Measurements from ENCODE around the gene BCL11A.
A peak's percentile ranks its signal among the peaks of the same experiment; 100 is the strongest.

The BCL11A gene

DNA sequence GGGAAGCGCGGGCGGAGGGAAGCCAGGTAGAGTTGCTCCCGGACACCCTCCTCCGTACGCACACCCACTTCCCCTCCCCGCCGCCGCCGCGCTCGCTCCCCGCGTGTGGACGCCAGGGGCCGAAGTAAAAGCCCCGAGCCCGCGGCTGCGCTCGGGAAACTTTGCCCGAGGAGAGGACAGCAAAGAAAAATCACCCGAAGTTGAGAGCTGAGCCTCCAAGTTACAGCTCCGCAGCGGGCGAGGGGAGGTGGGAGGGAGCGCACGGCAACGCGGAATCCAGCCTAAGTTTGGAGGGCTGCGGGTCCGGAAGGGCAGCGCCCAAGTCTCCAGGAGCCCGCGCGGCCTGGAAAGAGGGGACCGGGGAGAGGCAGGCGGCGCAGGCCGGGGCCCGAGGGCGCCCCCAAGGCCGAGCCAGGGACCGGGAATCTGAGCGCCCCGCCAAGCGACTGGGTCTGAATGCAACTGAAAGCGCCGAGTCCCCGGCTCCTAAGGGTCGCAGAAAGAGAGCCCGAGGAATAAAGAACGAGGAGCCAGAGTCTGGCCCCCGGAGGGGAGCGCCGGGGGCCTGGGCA, 706 bp upstream of the BCL11A start:
- H3K4me2 ChIP-seq = peak overlapping the region; percentile 76
- H3K36me3 ChIP-seq (ENCODE audit: insufficient read depth) = no peaks in the 10 kb centered on the region
- peaks cover 12% of the 10 kb centered on the region; the same call in 1 of the 2 replicates for H3K27me3 ChIP-seq (ENCODE audit: insufficient read depth, low read depth)
- H2AFZ ChIP-seq (ENCODE audit: low read depth) = peak overlapping the region; percentile 84
- peak overlapping the region; percentile 94 for H3K9ac ChIP-seq
- H3K27ac ChIP-seq = peak overlapping the region; percentile 62
- peaks cover 10% of the 10 kb centered on the region for H3K4me1 ChIP-seq (ENCODE audit: low read depth, poor library complexity, severe bottlenecking)
- no peaks in the 10 kb centered on the region for H4K20me1 ChIP-seq (ENCODE audit: insufficient read depth)
- no peak overlapping the region for H3K4me3 ChIP-seq (IDR thresholded peaks at IDR 0.05; ENCODE audit: insufficient read depth, low read depth, low read length)
- TF ChIP-seq, protein P1, sequence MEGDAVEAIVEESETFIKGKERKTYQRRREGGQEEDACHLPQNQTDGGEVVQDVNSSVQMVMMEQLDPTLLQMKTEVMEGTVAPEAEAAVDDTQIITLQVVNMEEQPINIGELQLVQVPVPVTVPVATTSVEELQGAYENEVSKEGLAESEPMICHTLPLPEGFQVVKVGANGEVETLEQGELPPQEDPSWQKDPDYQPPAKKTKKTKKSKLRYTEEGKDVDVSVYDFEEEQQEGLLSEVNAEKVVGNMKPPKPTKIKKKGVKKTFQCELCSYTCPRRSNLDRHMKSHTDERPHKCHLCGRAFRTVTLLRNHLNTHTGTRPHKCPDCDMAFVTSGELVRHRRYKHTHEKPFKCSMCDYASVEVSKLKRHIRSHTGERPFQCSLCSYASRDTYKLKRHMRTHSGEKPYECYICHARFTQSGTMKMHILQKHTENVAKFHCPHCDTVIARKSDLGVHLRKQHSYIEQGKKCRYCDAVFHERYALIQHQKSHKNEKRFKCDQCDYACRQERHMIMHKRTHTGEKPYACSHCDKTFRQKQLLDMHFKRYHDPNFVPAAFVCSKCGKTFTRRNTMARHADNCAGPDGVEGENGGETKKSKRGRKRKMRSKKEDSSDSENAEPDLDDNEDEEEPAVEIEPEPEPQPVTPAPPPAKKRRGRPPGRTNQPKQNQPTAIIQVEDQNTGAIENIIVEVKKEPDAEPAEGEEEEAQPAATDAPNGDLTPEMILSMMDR (conservative IDR thresholded peaks at IDR 0.05; ENCODE audit: low read depth, low read length) = no peak
- peaks cover 23% of the 10 kb centered on the region for H3K79me2 ChIP-seq (ENCODE audit: insufficient read depth, low read depth)

DNA sequence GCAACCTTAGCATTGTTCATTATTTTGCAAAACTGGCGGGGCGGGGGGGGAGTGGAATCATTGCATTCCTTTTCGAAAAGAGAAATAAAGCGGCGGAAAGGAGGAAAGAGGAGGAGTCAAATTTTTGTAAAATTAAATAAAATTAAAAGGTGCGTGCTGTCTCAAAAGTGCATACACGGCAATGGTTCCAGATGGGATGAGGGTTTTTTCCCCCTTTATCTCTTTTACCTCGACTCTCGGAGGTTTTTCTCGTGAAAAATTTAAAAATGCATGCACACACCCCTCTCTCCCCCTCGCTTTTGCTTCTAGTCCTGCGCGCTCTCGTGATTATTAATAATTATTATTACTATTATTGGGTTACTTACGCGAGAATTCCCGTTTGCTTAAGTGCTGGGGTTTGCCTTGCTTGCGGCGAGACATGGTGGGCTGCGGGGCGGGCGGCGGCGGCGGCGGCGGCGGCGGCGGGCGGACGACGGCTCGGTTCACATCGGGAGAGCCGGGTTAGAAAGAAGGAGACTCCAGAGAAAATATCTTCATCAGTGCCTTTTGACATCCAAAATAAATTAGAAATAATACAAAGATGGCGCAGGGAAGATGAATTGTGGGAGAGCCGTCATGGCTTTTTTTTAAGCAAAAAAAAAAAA, 481 bp downstream of the BCL11A start:
- Histone ChIP-seq H3K27me3 (ENCODE audit: insufficient read depth, low read depth) (peaks cover 12% of the 10 kb centered on the region; the same call in 1 of the 2 replicates), H3K9ac (peak overlapping the region; percentile 94), H3K4me3 (IDR thresholded peaks at IDR 0.05; ENCODE audit: insufficient read depth, low read depth, low read length) (no peak overlapping the region), H3K79me2 (ENCODE audit: insufficient read depth, low read depth) (peaks cover 34% of the 10 kb centered on the region), H3K36me3 (ENCODE audit: insufficient read depth) (no peaks in the 10 kb centered on the region), H3K4me2 (peak overlapping the region; percentile 61; the same call in 1 of the 2 replicates), H3K4me1 (ENCODE audit: low read depth, poor library complexity, severe bottlenecking) (peaks cover 12% of the 10 kb centered on the region), H3K27ac (peak overlapping the region; percentile 96), H2AFZ (ENCODE audit: low read depth) (peak overlapping the region; percentile 57; the same call in 1 of the 2 replicates), H4K20me1 (ENCODE audit: insufficient read depth) (no peaks in the 10 kb centered on the region)
- TF ChIP-seq, protein P1 (conservative IDR thresholded peaks at IDR 0.05; ENCODE audit: low read depth, low read length) = no peak

DNA sequence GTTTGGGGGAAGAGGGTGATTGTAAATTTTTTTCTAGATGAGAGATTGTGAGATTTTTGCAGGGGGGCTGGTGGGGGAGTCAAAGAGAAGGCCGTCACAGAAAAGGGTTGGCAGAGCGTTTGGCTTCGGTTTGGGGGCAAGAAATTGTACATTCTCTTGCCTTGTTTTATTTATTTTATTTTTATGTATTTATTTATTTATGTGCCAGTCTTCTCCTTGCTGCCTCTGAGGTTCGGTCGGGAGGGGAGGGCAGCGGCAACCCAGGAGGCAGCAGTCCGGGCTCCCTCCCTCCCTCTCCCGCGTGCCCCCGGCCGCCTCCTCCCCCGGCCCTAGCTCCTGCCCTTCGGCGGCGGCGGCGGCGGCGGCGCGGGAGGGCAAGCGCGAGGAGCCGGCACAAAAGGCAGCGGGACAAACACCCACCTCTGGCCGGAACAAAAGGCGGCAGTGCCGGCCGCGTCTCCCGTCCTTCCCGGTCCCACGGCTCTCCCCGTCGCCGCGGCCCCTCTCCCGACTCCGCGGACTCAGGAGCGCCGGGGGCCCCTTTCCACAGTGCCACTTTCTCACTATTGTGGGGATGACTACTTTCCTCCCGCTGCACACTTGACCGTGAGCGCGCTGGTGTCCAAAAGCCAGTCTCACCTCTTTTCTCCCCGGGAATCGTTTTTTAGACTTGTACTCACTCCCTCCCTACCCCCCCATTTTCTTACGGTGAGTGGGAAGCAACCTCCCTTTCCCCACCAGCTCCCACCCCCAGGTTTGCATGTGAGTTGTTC, 1.2 kb downstream of the BCL11A start:
- peaks cover 42% of the 10 kb centered on the region for H3K79me2 ChIP-seq (ENCODE audit: insufficient read depth, low read depth)
- peaks cover 14% of the 10 kb centered on the region for H3K4me1 ChIP-seq (ENCODE audit: low read depth, poor library complexity, severe bottlenecking)
- peak overlapping the region; percentile 61 for H3K4me2 ChIP-seq
- TF ChIP-seq, protein P1 (conservative IDR thresholded peaks at IDR 0.05; ENCODE audit: low read depth, low read length) = no peak
- no peaks in the 10 kb centered on the region for H3K36me3 ChIP-seq (ENCODE audit: insufficient read depth)
- no peaks in the 10 kb centered on the region for H4K20me1 ChIP-seq (ENCODE audit: insufficient read depth)
- peak overlapping the region; percentile 56 for H3K4me3 ChIP-seq (IDR thresholded peaks at IDR 0.05; ENCODE audit: insufficient read depth, low read depth, low read length)
- H3K9ac ChIP-seq = peak overlapping the region; percentile 94
- H3K27ac ChIP-seq = peak overlapping the region; percentile 96
- H3K27me3 ChIP-seq (ENCODE audit: insufficient read depth, low read depth) = peaks cover 11% of the 10 kb centered on the region; the same call in 1 of the 2 replicates
- peak overlapping the region; percentile 57; the same call in 1 of the 2 replicates for H2AFZ ChIP-seq (ENCODE audit: low read depth)

DNA sequence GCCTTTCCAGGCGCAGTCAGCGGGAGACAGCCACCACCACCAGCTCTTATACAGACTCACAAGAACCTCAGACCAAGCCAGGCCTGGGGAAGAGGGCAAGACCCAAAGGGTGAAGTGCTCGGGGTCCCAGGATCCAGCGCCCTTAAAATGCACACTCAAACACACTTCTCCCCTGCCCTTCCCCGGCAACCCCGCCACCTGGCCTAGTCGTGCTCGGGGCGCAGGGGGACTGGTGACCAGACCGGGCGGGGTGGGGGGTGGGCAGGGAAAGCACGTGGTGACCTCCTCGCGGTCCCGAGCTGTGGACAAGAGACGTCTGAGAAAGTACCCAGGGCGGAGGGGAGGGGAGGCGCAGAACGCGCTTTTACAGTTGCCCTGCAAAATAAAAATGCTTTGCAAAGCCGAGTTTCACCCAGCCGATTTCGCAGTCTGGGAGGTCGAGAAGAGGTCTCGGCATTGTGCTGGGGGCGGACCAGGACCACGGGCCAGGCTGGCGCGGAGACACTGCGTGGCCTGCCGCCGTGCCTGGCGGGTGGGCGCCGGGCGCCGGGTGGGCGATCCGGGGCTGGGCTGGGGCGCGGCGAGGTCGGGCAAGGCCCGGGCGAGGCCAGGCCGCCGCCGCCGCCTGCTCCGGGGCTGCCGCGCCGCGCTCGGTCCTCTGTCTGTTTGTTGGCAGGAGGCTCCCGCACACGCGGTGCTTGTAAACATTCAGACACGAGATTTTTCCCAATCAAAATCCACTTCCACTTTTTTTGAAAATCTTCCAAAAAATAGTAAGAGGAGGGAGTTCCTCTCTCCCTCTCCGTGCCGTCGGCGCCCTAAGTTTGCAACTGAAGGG, 2.0 kb downstream of the BCL11A start:
- Histone ChIP-seq H3K27me3 (ENCODE audit: insufficient read depth, low read depth) (peaks cover 8% of the 10 kb centered on the region; the same call in 1 of the 2 replicates), H3K79me2 (ENCODE audit: insufficient read depth, low read depth) (peaks cover 50% of the 10 kb centered on the region), H4K20me1 (ENCODE audit: insufficient read depth) (no peaks in the 10 kb centered on the region), H3K27ac (peak overlapping the region; percentile 96), H2AFZ (ENCODE audit: low read depth) (peak overlapping the region; percentile 57), H3K4me2 (peak overlapping the region; percentile 97), H3K4me1 (ENCODE audit: low read depth, poor library complexity, severe bottlenecking) (peaks cover 22% of the 10 kb centered on the region), H3K36me3 (ENCODE audit: insufficient read depth) (no peaks in the 10 kb centered on the region), H3K9ac (peak overlapping the region; percentile 94), H3K4me3 (IDR thresholded peaks at IDR 0.05; ENCODE audit: insufficient read depth, low read depth, low read length) (peak overlapping the region; percentile 73)
- TF ChIP-seq, protein P1 (conservative IDR thresholded peaks at IDR 0.05; ENCODE audit: low read depth, low read length) = no peak

All from KMS-11 (cell line).